Stimulated activated CD8-positive, alpha-beta memory T cell treated with anti-CD3 and anti-CD28 coated beads, Interleukin-7, amount 100 ng/mL, for 1 hour (primary cell): ENCODE measurements around the gene SMIM45.

Experiments
- DNase-seq, 2 donors: peaks; one replicate each; pipeline ENCODE4 v3.0.0-alpha.2; 2020; ENCODE audit warnings: low read depth in 2 of 2

The SMIM45 gene

DNA sequence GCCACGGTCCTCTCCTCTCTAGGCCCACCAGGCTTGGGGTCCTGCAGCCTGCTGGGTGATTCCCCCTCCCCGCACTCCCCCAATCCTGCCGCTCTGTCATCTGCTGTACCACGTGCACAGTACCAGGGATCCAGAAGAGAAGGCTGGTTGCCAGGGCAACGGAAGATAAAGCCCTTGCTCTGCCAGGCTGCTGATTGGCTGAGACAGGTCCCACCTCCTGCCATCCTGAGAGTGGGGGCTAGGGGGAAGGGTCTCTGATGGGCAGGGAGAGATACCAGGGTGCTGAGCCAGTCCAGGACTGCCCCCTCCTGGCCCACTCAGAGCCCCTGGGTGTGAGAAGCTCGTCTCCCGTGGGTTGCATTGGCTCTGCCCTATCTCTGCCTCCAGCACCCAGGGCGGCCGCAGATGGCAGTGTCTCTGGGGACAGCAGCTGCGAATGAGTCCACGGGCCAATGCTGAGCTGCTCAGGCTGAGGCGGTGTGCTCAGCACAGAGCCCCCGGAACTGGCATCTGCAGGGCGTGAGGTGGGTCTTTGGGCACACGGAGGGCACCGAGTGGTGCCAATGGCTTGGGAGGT lies at the start of gene SMIM45:
TSS of gene SMIM45 (plus strand) at position 253 of the 577 bp plus-strand sequence.
- no peak for DNase-seq

DNA sequence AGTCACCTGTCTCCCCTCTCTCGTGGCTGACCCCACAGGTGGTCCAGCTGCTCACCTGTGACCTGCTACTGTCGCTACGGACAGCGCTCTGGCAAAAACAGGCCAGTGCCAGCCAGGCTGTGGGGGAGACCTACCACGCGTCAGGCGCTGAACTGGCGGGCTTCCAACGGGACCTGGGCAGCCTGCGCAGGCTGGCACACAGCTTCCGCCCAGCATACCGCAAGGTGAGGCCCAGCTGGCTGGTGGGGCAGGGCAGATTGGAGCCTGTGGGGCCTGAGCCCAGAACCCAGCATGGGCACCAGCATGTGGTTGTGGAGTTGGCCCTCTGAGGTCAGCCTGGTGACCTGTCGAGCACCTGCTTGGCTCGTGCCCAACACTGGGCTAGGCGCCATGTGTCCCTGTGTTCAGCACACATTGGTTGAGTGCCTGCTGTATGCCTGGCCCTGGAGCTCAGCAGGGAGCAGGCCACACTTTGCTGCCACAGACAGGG lies 49.0 kb upstream of the SMIM45 start:
- no peak for DNase-seq

DNA sequence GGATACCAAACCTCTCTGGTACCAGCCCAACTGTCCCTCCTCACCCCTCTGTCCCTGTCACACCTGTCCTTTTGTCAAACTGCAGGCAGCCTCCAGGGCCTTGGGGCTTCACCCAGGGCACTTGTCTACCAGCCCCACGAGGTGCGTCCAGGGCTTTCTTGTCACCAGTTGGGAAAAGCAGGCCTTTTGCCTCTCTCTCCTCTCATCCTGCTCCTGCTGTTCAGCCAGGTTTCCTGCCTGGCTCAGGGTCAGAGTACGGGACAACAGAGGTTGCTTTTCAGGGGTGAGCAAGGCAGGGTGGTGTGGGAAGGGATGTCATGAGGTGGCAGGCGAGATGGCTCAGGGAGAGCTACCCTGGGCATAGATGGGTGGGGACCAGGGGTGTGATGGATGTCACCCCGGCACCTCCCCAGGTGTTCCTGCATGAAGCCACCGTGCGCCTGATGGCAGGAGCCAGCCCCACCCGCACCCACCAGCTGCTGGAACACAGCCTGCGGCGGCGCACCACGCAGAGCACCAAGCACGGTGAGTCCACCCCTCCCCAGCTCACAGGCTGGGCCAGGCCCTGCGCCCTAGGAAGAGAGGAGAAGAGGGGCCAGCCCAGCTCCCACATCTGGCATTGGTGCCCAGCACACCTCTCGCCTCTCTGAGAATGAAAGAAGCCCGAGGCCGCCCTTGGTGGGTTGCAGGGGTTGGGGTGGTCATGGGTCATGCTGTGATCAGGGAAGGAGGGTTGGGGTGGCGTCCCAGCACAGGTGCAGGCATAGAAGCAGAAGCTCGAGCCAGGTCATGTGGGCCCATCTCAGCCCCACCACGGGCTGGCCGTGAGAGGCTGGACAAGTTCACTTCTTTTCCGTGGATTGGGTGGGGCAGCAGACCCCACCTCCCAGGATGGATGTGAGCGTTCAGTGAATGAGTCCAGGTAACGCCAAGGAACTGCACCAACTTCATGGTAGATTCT lies 47.2 kb upstream of the SMIM45 start:
- DNase-seq, result no peak

DNA sequence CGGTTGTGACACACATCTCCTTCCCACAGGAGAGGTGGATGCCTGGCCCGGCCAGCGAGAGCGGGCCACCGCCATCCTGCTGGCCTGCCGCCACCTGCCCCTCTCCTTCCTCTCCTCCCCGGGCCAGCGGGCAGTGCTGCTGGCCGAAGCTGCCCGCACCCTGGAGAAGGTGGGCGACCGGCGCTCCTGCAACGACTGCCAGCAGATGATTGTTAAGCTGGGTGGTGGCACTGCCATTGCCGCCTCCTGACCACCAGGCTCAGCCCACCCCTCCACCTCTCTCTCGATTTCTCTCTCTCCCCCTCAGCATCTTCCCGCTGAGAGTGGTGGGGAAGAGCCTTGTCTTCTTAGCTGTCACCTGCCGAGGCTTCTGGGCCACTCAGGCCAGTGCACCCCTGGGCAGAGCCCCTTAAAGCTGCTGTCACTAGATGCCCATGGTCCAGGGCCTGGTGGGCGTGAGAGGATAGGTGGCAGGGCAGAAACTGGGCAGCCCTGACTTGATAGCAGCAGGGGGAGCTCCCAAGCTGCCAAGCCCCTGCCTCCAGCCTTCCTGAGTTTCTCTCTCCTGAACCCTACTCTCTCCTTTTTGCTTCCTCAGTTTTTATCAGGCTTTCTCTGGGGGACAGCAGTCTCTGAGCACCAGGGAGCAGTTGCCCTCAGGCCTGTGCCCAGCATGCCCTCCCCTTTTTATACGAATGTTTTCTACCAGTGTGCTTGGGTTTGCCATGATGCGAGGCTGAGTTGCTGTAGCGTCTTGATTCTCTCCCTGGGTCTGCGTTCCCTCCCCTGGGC lies 46.3 kb upstream of the SMIM45 start:
- no peak for DNase-seq

DNA sequence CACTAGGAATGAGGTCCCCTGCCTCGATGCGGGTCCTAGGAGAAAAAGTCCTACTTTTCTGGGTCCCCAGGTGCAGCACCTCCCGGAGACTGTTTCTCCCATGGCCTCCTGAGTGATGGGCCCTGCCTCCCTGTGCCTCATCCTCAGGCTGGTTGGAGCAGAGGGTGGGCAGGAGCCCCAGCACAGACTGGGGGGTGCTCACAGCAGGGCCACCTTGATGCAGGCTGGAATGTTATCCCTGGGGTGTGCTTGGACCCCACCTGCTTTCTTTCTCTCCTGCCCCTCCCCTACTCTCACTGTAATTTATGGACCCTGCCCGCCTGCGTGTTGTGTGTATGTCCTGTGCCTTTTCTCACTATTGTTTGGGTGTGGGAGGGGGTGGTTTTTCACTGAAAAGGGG lies 45.1 kb upstream of the SMIM45 start:
- DNase-seq, result no peak

DNA sequence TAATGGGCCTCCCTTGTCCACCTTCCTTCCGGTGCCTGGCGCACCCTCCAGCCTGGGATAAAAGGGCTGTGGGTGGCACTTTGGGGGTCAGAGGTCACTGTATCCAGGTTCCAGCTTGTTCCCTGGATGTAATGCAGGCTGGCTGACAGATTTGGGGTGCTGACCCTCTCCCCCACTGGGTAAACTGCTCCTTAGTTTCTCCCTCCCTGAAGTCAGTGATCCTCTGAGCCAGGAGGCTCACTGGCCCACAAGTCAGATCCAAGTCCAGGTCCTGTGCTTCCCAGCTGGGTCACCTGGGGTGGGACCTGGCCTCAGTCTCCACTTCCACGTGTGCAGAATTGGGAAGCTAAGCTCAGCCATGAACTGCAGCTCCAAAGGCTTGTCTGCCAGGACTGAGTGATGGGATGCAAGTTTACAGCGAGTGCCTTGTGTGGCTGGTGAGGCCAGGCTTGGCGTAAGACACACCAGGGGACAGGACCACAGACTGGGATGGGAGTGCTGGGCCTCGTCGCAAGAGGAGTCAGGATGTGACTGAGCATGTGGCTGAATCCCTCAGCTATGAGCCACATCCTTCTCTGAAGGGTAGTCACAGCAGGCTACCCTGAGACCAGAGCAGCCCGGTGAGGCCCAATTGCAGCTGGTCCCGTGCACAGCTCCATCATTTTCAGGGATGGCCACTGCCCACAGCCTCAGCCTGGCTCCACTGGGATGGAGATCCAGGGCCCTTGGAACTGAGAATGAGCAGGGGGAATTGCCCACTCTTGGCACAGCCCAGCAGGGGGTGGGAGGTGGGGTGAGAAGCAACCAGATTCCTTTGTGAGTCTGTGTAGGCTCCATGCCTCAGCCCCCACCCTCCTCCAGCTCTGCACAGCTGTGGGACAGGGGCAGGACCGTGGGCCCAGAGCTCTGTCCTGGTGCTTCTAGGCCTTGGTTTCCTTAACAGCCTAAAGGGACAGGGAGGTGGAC lies 44.2 kb upstream of the SMIM45 start:
- DNase-seq, result no peak

DNA sequence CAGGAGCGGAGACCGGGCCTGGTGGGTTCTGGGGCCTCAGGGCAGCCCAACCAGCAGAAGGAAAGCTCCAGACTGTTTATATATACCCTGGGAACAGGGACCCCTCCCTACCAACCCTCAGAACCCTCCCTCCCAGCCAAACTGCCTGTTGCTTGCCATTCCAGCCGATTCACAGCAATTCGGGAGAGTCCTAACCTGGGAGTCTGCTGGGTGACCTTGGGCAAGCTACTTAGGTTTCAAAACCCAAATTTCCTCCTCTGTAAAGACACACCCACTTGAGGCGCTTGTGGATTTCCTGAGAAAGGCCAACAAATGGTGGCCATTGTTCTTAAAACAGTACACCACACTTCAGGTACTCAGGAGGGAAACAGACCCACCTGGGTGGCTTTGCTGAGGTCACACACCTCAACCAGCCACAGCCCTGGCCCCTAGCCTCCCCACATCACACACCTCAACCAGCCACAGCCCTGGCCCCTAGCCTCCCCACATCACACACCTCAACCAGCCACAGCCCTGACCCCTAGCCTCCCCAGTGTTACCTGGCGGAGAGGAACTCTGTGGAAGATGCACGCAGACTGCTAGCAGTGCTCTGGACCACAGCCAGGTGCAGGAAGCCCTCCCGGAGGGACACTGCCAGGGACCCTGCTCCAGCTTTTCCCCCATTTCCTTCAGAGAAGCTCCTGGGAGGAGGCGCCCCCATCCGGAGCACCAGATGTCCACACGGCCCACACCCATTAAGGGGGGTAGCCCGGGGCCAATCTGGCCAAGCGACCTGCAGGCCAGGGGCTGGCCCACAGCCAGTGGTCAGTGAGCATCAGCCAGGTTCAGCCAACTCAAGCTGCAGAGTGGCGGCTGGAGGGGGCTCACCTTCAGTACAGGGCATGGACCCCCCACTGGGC lies 43.3 kb upstream of the SMIM45 start:
- DNase-seq, result no peak

DNA sequence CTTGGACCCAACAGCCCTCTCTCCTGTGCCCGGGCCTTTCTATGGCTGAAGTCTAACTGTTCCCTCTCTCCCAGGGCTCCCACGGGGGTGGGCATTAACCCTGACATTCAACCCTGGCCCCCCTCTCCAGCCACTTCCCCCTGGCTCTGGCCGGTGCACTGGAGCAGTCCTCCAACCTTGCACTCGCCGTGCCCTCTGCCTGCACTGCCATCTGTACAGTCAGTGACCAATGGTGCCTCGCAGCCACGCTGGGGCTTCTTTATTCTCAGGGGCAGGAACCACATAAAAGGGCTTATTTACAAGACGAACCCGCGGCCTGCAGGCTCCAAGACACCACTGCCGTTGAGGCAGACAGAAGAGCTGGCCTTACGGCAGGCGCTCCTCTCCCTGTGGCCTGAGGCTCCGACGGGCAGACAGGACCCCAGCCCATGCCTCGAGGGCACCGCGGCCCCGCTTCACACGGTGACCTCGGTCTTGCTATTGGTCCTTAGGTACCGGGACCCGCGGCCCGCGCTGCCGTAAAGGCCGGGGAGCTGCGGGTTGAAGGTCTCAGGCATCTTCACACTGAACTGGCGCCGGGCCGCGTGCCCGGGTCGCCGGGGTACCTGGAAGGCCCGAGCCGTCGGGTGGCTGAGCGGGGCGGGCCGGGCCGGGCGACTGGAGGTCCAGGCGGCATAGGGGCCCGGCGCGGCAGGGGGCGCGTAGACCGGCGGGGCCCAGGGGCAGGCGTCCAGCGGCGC lies 42.5 kb upstream of the SMIM45 start:
- no peak for DNase-seq

DNA sequence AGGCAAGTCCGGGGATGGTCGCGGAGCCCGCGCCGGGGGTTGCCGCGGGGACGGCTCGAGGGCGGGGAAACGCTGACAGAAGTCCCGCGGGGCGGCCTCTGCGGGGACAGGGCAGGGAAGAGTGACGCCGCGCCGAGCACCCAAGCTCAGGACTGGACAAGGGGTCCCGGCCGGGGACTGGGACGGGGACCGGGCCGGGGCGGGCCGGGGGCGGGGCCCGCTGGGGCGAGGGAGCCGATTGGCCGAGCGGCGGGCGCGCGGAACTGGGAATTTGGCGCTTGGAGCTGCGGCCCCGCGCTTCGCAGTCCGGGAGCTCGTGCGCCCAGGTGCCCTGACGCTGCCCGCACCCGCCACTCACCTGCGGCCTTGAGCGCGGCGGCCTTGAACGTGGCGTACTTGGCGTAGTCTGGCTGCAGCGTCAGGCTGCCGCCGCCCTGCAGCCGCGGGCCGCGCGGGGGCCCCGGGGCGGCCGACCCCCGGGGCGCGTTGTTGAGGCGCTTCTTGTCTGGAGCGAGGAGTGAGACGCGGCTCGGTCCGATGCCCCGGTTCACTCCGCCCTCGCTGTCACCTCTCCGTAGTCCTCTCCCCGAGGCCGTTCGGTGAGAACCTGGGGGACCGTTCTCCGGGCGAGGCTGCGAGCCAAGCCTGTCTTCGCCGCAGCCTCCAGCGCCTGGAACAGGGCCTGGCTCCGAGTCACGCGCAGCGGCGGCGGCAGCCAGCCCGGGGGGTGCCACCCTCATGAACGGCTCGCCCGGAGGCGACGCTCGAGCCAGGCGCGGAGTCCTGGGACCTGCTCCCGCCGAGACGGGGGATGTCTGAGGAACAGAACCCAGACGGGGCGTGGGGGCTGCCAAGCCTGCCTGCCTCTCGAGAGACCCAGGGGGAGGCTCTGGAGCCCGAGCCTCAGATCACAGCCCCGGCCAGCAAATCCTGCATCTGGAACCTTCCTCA lies 41.6 kb upstream of the SMIM45 start:
- DNase-seq, result no peak

DNA sequence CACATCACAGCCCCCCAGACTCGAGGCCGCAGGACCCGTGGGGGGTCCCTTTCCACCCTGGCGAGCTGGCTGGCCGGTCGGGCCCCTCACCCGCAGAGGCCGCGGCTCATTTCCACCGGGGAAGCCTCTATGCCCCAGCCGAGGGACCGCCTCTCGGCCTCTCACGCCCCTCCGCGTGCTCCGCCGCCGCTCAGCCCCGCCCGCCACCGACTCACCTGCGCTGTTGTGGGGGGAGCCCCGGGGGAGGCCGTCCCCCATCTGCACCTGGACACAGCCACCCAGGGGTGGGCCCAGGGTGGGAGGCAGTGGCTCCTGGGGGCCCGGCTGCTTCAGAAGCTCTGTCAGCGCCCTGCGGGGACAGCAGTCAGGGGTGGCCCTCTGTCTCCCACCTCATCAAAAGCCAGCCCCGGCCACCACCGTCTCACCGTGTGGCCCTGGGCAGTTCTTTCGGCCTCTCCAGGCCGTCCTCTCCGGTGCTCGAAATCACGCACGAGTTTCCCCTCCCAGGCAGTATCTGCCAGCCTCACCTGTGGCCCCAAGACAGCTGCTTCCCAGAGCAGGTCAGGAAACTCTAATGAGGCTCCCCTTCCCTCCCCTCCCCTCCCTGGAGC lies 40.8 kb upstream of the SMIM45 start:
- no peak for DNase-seq

DNA sequence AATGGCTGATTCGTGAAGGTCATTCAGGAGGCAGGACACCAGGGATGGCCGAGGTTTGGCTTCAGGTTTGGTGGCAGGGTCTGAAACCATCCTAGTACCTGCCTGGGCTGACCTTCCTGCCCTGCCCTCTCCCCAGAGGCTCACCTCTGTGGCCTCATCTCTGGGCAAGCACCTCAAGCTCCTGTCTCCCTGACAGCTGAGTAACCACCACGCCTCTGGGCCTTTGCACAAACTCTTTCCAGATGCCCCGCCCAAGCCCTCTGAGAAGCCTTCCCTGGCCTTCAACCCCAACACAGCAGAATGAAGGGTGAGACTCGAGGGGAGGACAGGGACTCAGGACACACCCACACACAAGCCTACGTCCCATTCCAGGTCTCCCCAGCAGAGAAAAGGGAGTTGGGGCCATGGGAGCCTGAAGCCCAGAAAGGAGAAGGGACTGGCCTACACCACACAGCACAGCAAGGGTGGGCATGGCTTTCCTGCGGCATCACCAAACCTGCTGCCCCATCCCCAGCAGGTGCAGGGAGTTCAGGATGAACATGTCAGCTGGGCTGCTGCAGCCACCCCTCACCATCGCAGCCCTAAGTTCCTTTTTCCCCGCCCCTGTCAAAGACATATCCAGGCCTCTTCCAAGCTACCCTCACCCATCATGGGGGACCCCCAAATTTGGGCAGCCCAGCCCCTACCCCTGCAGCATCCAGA lies 39.5 kb upstream of the SMIM45 start:
- DNase-seq, result no peak

DNA sequence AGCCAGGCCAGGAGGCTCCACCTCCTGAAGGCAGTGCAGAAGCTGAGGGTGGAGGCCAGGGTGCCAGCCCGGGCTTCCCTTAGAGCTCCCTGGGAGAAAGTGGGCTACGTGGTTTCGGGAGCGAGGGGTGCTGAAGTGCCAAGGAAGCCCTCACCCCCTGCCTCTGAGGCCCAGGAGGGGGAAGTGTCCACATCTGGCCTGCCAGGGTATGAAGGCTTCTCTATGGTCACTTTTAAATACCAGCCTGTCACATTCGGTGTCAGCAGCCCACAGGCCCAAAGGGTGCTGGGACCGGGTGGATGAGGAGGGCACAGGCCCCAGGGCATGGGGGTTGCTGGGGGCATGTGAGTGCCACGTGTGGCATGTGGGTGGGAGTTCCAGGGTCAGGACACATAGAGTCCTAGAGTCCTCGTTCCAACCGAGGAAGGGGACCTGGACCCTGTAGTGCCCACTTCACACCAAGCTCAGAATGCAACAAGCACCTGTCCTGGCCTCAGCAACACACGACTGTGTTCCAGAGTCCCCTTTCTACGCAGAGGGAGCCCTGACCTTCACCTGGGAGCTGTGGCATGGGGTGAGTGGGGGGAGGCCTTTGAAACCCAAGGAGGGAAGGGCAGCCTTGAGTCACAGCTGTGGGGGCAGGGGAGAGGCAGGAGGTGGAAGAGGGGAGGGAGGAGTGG lies 38.8 kb upstream of the SMIM45 start:
- DNase-seq, result no peak

DNA sequence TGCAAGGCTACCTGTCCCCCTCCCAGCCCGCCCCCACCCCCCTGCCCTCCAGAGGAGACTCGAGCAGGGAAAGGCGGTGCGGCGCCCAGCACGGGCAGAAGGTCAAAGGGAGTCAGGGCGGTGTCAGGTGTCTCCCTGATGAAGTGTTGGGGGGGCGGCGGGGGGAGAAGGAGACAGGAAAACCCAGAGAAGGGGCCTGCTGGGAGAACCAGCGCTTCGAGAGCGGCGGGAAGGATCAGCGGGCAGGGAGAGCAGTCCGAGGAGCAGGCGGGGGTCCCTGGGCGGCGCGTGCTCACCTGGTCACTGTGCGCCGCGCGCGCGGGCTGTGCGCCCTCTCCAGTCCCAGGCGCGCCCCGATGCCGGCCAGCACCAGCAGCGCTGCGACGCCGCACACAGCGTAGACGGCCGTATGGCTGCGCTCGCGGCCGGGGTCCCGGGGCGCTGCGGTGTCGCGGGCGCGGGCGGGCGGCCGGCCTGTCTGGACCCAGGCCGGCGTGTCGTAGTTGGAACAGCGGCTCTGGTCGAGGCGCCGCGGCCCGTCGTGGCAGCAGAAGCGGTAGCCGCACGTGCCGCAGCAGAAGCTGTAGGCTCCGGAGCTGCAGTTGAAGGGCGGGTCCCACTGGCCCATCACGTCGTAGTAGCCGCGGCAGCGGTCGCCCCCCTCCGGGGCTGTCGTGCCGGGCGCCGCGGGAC lies 38.0 kb upstream of the SMIM45 start:
- DNase-seq, result no peak

DNA sequence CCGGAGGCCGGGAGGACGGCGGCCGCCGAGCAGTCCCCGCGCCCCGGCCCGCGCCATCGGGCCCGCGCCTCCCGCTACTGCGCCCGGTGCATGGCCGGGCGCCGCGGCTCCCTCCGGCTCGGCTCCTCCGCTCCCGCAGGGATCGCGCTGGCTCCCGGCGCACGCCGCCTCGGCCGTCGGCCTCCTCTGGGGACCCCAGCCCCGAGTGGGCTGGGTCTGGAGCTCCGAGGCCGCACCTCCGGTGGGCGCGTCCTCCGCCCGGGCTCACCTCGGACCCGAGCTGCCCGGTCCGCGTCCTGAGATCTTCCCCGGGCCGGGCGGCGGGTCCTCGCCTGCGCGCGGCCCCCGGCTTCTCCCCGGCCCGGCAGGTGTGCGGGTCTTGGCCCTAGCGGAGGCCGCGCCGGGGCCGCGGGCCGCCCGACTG lies 37.3 kb upstream of the SMIM45 start:
- DNase-seq, result no peak

DNA sequence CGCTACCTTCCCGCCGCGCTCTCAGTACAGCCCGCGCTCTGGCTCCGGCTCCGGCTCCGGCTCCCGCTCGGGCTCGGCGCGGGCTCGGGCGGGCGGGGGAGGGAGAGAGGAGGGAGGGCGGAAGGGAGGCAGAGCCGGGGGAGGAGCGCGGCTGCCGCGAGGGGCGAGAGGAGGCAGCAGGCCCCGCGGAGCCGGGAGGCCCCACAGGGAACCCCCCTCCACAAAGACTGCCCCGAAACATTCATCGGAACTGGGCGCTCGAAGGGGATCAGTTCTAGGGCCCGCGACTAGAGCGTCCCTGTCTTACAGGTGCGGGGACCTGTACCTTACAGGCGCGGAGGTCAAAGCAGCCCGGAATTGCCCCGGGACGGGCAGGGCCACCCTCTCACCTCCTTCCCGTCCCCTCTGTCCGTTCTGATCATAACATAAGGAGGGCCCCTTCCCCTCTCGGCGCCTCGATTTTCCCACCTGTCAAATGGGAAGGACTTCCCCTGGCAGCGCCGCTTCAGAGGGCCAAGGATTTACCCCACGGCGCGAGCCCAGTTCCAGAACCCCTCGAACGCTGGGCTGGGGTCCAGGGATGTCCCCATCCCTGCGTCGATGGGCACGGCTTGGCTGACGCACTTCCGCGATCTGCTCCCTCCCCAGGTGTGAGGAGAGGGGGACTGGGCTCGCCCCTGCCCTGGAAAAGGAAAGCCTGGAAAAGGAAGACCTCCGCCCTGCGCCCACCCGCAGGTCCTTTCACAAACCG lies 36.7 kb upstream of the SMIM45 start, which contains the start of gene SHISA8:
TSS of gene SHISA8 (minus strand) at position 40 of the 751 bp plus-strand sequence. CDS start 407 bp downstream, outside the sequence.
- peak in 1 of 2 donors; percentile 36 for DNase-seq
